ENCODE results near the gene EDDM13.

Gene EDDM13

DNA sequence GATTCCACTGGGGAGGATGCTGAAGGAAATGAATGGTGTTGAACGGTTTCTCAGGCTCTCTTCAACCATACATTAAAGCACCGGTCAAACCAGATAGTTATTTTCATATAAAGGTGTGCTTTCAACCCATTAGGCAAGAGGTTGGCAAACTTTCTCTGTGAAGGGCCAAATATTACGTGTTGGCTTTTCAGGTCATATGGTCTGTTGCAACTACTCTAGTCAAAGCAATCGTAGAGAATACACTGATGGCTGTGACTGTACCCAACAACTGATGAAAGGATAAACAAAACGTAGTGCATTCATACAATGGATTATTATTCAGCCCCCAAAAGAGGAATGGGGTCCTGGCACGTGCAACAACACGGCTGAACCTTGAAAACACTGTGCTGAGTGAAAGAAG, 36.2 kb downstream of the EDDM13 start:
- H3K36me3 ChIP-seq, result peaks cover 4% of the 10 kb centered on the region
- H3K4me3 ChIP-seq (ENCODE audit: low read depth, low read length), result no peak overlapping the region
- H3K27me3 ChIP-seq, result no peaks in the 10 kb centered on the region
- no peak for DNase-seq
- H3K9me3 ChIP-seq, result no peaks in the 10 kb centered on the region
- TF ChIP-seq CTCF (IDR thresholded peaks at IDR 0.05; ENCODE audit: low read depth, low read length), result no peak
- peaks cover 2% of the 10 kb centered on the region; the same call in 1 of the 2 replicates for H3K4me1 ChIP-seq

- H3K27me3 ChIP-seq, result no peaks in the 10 kb centered on the region
- H3K4me1 ChIP-seq, result peaks cover 4% of the 10 kb centered on the region; the same call in 1 of the 2 replicates
- peak; percentile 64 for DNase-seq
- H3K9me3 ChIP-seq, result no peaks in the 10 kb centered on the region
- peaks cover 4% of the 10 kb centered on the region for H3K36me3 ChIP-seq
- TF ChIP-seq CTCF (IDR thresholded peaks at IDR 0.05; ENCODE audit: low read depth, low read length), result peak; percentile 77
- no peak overlapping the region for H3K4me3 ChIP-seq (ENCODE audit: low read depth, low read length)
Observed at GRCh38 chr19:56309511-56310185, 37.1 kb downstream of the EDDM13 start.

DNA sequence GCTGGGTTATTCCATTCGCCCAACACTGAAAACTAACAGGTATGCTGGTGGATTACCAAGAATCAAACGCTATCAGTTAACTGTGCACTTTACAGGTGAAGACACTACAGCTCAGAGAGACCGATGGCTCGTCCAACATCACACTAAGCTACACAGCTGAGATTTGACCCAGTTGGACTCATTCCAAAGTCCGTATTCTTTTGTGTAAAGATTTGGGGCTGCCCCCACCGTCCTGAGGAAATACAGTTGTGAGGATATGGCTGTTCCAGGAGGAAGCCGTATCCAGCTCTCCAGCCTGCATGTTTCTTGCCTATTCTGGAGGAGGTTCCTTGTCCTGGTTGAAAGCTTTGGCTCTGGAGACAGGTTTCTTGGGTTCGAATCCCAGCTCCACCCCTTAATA, 37.9 kb downstream of the EDDM13 start:
- no peak for TF ChIP-seq CTCF (IDR thresholded peaks at IDR 0.05; ENCODE audit: low read depth, low read length)
- no peaks in the 10 kb centered on the region for H3K27me3 ChIP-seq
- no peak overlapping the region for H3K4me3 ChIP-seq (ENCODE audit: low read depth, low read length)
- H3K4me1 ChIP-seq, result peaks cover 4% of the 10 kb centered on the region; the same call in 1 of the 2 replicates
- no peak for DNase-seq
- H3K9me3 ChIP-seq, result no peaks in the 10 kb centered on the region
- peaks cover 4% of the 10 kb centered on the region; the same call in 1 of the 2 replicates for H3K36me3 ChIP-seq

GRCh38 chr19:56312342-56312741, 39.8 kb downstream of the EDDM13 start:
- H3K27me3 ChIP-seq, result no peaks in the 10 kb centered on the region
- no peak overlapping the region for H3K4me3 ChIP-seq (ENCODE audit: low read depth, low read length)
- peaks cover 4% of the 10 kb centered on the region; the same call in 1 of the 2 replicates for H3K4me1 ChIP-seq
- H3K36me3 ChIP-seq, result peaks cover 4% of the 10 kb centered on the region; the same call in 1 of the 2 replicates
- no peaks in the 10 kb centered on the region for H3K9me3 ChIP-seq
- no peak for DNase-seq
- TF ChIP-seq CTCF (IDR thresholded peaks at IDR 0.05; ENCODE audit: low read depth, low read length), result no peak

GRCh38 chr19:56312787-56313657, 40.5 kb downstream of the EDDM13 start:
- peaks cover 4% of the 10 kb centered on the region; the same call in 1 of the 2 replicates for H3K4me1 ChIP-seq
- peaks cover 4% of the 10 kb centered on the region; the same call in 1 of the 2 replicates for H3K36me3 ChIP-seq
- H3K9me3 ChIP-seq, result no peaks in the 10 kb centered on the region
- H3K4me3 ChIP-seq (ENCODE audit: low read depth, low read length), result no peak overlapping the region
- no peaks in the 10 kb centered on the region for H3K27me3 ChIP-seq
- TF ChIP-seq CTCF (IDR thresholded peaks at IDR 0.05; ENCODE audit: low read depth, low read length), result no peak
- no peak for DNase-seq

Measured in BE2C (cell line).